Erythroblast (primary cell): Measurements from ENCODE around the gene EXOSC7.

Source experiments
- GATA1 ChIP-seq: IDR thresholded peaks from 2 replicates; pipeline ENCODE4 v1.6.1; 2011; ENCODE audit warnings: low read depth, mild to moderate bottlenecking, control low read depth, low read length, moderate library complexity
- POLR2A ChIP-seq: IDR thresholded peaks from 2 replicates; pipeline ENCODE4 v1.6.1; 2011; ENCODE audit warnings: mild to moderate bottlenecking, low read length

DNA sequence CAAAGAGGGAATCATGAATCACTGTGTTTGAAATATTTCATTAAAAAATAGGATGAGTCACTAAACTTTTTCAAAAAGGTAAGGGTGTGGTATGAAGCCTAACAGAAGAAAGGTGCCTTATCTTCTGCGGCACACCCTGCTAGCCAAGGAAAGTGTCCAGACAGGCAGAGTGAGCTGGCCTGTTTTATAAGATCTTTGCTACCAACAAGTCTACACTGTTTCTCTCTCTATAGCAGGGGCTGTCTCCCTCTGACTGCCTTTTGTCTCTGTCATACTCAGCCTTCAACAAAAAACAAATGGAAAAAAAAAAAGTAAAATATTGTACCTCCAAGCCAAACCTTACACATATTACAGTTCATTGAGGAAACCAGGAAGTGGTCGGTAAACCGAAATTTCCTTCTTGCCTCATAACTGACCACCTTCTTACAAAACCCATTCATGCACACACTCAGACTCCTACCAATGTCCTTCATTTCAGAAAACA lies 9.2 kb upstream of the EXOSC7 start:
- TF ChIP-seq POLR2A (no peak), GATA1 (no peak)
